ENCODE measurements around the gene FARSB. TPM values are rescaled to one million over a fixed set of nuclear protein-coding genes. Genes with fewer than 3 reads are reported as not detected.

FARSB gene
- total and polyA plus RNA-seq, 3 donors from 2014 or later: 14.1 to 35.0 (median 22.8) TPM

DNA sequence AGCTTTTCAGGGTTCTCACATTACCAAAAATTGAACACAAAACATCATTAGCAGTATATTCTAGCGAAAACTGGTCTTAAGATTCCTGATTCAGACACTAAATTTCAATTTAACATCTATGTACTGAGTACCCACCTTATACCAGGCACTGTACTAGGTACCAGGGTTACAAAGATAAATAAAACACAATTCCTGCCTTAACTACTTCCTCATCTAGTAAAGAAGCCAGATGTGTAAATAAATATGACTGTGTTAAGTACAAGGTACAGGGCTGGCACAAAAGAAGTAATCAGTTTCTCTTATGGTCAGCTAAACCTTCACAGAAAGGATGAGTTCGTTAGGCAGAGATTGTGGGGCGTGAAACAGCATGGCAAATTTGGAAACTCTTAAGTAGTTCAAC lies 6.1 kb downstream of the FARSB start:
- DNase-seq: no peak
- WGBS, 2 donors: 82 to 89% methylated on average over 3 of the region's 3 CpGs
- H3K4me1 ChIP-seq: peaks cover 4% of the 10 kb centered on the region
- no peak overlapping the region for H3K27ac ChIP-seq
- H3K9me3 ChIP-seq: no peaks in the 10 kb centered on the region
- H3K4me3 ChIP-seq: no peak overlapping the region
- no peaks in the 10 kb centered on the region for H3K36me3 ChIP-seq (ENCODE audit: low read depth, missing control alignments)
- intact Hi-C loops (cut with DNase I; ENCODE audit: low total_unique reads): no loop called here
- H3K27me3 ChIP-seq: no peaks in the 10 kb centered on the region
- TF ChIP-seq, protein P1, sequence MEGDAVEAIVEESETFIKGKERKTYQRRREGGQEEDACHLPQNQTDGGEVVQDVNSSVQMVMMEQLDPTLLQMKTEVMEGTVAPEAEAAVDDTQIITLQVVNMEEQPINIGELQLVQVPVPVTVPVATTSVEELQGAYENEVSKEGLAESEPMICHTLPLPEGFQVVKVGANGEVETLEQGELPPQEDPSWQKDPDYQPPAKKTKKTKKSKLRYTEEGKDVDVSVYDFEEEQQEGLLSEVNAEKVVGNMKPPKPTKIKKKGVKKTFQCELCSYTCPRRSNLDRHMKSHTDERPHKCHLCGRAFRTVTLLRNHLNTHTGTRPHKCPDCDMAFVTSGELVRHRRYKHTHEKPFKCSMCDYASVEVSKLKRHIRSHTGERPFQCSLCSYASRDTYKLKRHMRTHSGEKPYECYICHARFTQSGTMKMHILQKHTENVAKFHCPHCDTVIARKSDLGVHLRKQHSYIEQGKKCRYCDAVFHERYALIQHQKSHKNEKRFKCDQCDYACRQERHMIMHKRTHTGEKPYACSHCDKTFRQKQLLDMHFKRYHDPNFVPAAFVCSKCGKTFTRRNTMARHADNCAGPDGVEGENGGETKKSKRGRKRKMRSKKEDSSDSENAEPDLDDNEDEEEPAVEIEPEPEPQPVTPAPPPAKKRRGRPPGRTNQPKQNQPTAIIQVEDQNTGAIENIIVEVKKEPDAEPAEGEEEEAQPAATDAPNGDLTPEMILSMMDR (IDR thresholded peaks at IDR 0.05): no peak
- no peak for TF ChIP-seq POLR2A (IDR thresholded peaks at IDR 0.05)

DNA sequence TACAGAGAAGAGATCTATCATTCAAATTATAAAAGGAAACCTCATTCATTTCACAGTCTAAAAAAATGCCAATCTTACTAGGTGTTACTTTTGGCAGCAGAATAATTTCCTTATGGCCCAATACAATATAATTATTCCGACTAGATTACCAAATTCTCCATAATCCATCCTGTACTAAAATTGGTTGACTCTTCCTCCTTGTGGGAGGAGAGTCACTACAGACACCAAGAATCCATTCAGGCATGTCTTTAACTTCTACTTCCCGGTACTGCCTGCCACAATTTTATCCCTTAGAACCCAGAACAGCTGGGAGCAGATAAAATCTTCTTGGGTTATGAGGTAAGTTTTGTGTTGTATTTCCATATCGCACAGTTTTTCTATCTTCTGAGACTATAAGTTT lies 9.9 kb downstream of the FARSB start:
- DNase-seq: no peak
- TF ChIP-seq, protein P1 (IDR thresholded peaks at IDR 0.05): no peak
- no peak for TF ChIP-seq POLR2A (IDR thresholded peaks at IDR 0.05)
- Histone ChIP-seq H3K4me1 (no peaks in the 10 kb centered on the region), H3K27me3 (no peaks in the 10 kb centered on the region), H3K27ac (no peak overlapping the region), H3K4me3 (no peak overlapping the region), H3K36me3 (ENCODE audit: low read depth, missing control alignments) (no peaks in the 10 kb centered on the region), H3K9me3 (no peaks in the 10 kb centered on the region)
- intact Hi-C loops (cut with DNase I; ENCODE audit: low total_unique reads): no loop called here
- WGBS, 2 donors: 94 to 95% methylated on average over 3 of the region's 3 CpGs

DNA sequence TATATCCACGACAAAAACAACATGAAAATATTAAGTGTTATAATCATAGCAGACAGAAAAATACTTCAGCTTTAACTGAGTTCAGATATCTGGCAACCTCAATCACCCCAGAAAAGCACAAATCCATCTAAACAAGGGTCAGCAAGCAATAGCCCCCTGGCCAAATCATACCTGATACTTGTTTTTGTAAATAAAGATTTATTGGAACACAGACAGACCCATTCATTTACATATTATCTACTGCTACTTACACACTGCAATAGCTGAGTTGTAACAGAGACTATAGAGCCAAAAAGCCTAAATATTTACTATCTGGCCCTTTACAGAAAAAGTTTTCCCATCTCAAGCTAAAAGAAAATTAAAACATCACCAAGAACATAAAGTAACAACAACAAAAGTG lies 12.8 kb downstream of the FARSB start:
- Histone ChIP-seq H3K36me3 (ENCODE audit: low read depth, missing control alignments) (no peaks in the 10 kb centered on the region), H3K4me1 (no peaks in the 10 kb centered on the region), H3K9me3 (no peaks in the 10 kb centered on the region), H3K4me3 (no peak overlapping the region), H3K27me3 (no peaks in the 10 kb centered on the region), H3K27ac (no peak overlapping the region)
- TF ChIP-seq POLR2A (IDR thresholded peaks at IDR 0.05): no peak
- TF ChIP-seq, protein P1 (IDR thresholded peaks at IDR 0.05): no peak
- DNase-seq: no peak
- intact Hi-C loops (cut with DNase I; ENCODE audit: low total_unique reads): no loop called here
- 82 to 100% methylated on average over 1 of the region's 1 CpG for WGBS, 2 donors

DNA sequence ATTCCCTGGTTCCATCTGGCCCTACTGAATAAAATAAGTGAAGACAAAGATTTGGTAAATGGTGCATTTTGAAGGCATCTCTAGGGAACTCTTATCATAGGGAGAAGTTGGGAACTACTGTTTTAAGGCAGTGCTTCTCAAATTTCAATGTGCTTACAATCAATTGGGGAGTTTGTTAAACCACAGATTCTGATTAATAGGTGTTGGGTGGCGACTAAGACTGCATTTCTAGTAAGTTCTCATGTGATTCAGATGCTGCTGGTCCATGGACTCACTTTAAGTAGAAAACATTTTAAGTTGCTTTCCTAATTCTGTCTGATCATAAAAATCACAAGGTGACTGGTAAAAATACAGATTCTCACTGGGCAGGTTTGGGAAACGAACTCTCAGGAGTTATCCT lies 14.6 kb downstream of the FARSB start:
- Histone ChIP-seq H3K36me3 (ENCODE audit: low read depth, missing control alignments) (no peaks in the 10 kb centered on the region), H3K4me3 (no peak overlapping the region), H3K4me1 (no peaks in the 10 kb centered on the region), H3K9me3 (no peaks in the 10 kb centered on the region), H3K27me3 (no peaks in the 10 kb centered on the region), H3K27ac (no peak overlapping the region)
- WGBS, 2 donors: 88 to 97% methylated on average over 2 of the region's 2 CpGs
- no peak for TF ChIP-seq POLR2A (IDR thresholded peaks at IDR 0.05)
- TF ChIP-seq, protein P1 (IDR thresholded peaks at IDR 0.05): no peak
- intact Hi-C loops (cut with DNase I; ENCODE audit: low total_unique reads): no loop called here
- no peak for DNase-seq

DNA sequence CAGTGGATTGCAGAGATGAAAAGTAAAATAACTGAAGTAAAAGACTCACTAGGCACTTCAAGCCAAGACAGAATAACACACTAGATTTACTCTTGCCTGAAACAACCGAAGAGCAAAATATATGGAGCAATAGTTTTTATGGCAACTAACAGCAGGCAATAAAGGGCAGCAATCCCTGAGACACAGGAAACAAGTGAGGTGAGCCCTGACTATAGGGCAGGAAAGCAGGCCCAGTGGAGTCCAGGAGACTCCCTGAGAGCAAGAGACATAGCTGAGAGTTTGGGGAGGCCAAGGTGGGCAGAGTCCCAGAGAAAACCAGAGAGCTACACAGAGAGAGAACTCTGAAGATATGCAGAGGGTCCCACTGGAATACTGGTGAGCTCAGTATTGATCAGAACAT lies 18.8 kb downstream of the FARSB start:
- no peak for DNase-seq
- Histone ChIP-seq H3K4me1 (no peaks in the 10 kb centered on the region), H3K4me3 (no peak overlapping the region), H3K27ac (no peak overlapping the region), H3K9me3 (no peaks in the 10 kb centered on the region), H3K36me3 (ENCODE audit: low read depth, missing control alignments) (no peaks in the 10 kb centered on the region), H3K27me3 (no peaks in the 10 kb centered on the region)
- TF ChIP-seq, protein P1 (IDR thresholded peaks at IDR 0.05): no peak
- no peak for TF ChIP-seq POLR2A (IDR thresholded peaks at IDR 0.05)
- 56 to 100% methylated on average over 1 of the region's 1 CpG for WGBS, 2 donors
- intact Hi-C loops (cut with DNase I; ENCODE audit: low total_unique reads): no loop called here
